ENCODE measurements around the gene CDC42BPG. TPM values are rescaled to one million over a fixed set of nuclear protein-coding genes. Genes with fewer than 3 reads are reported as not detected.

The CDC42BPG gene
- total and polyA plus RNA-seq, 2 experiments from 2014 or later, result not detected

DNA sequence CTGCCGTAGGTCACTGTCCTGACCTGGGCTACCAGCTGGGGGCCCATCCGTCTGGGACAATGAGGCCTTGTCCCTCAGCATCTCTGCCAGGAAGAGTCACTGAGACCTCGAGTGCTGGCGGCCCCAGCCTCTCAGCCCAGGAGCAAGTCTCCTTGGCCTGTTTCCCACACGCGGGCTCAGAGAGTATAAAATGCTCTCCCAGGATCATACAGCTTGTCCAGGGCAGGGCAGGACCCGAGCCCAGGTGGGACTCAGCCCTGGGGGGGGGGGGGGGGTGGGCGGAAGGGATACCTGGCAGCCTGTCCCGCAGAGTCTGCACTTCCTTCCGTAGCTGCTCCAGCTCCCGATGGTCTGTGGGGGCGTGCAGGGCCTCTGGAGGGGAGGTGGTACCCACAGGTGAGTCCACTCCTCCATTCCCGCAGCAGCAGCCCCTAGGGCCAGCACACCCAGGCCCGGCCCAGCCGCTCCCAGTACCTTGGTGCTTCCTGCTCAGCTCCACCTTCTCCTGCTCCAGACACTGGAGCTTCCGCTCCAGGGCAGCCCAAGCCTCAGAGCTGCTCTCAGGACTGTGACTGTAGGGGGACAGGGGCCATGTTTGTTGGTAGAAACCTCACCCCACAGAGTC is 7.9 kb downstream of the CDC42BPG start:
- no peaks in the 10 kb centered on the region for H3K9me3 ChIP-seq (ENCODE audit: low read depth)
- DNase-seq, result no peak
- in situ Hi-C loops (cut with MboI), result no loop called here
- H3F3A ChIP-seq (ENCODE audit: insufficient read depth), result no peaks in the 10 kb centered on the region
- H3K27me3 ChIP-seq (replicated peaks; ENCODE audit: insufficient read depth), result no peaks in the 10 kb centered on the region
- no peak overlapping the region for H2AFZ ChIP-seq
- no peaks in the 10 kb centered on the region for H4K20me1 ChIP-seq (ENCODE audit: insufficient read depth)
- H3K4me3 ChIP-seq, result no peak overlapping the region
- TF ChIP-seq EZH2 (IDR thresholded peaks at IDR 0.05; ENCODE audit: insufficient read depth, poor library complexity, severe bottlenecking) (no peak), EZH2phosphoT487 (IDR thresholded peaks at IDR 0.05; ENCODE audit: insufficient read depth, low read depth) (no peak)
- H3K36me3 ChIP-seq (ENCODE audit: low read depth), result no peaks in the 10 kb centered on the region
- H3K4me2 ChIP-seq (ENCODE audit: unreplicated experiment), result no peak overlapping the region
- H3K9me2 ChIP-seq (ENCODE audit: insufficient read depth), result no peaks in the 10 kb centered on the region
- no peak overlapping the region for H3K9ac ChIP-seq
- no peak overlapping the region for H3K27ac ChIP-seq
- no peaks in the 10 kb centered on the region for H3K79me2 ChIP-seq (ENCODE audit: insufficient read depth)
- 78 to 80% methylated on average over 11 to 16 of the region's 16 CpGs for WGBS, 2 experiments (ENCODE audit: low coverage in 1 of 2, low lambda C conversion rate in 2 of 2, missing lambda C conversion rate in 2 of 2)
- H3K4me1 ChIP-seq (ENCODE audit: insufficient read depth), result no peaks in the 10 kb centered on the region

GRCh38 chr11:64835616-64836447 is 8.6 kb downstream of the CDC42BPG start:
- in situ Hi-C loops (cut with MboI), result no loop called here
- no peak for DNase-seq
- H2AFZ ChIP-seq, result no peak overlapping the region
- H3K27me3 ChIP-seq (replicated peaks; ENCODE audit: insufficient read depth), result no peaks in the 10 kb centered on the region
- no peak overlapping the region for H3K27ac ChIP-seq
- H4K20me1 ChIP-seq (ENCODE audit: insufficient read depth), result no peaks in the 10 kb centered on the region
- TF ChIP-seq EZH2phosphoT487 (IDR thresholded peaks at IDR 0.05; ENCODE audit: insufficient read depth, low read depth) (no peak), EZH2 (IDR thresholded peaks at IDR 0.05; ENCODE audit: insufficient read depth, poor library complexity, severe bottlenecking) (no peak)
- H3K4me3 ChIP-seq, result no peak overlapping the region
- H3K79me2 ChIP-seq (ENCODE audit: insufficient read depth), result no peaks in the 10 kb centered on the region
- no peaks in the 10 kb centered on the region for H3K9me3 ChIP-seq (ENCODE audit: low read depth)
- WGBS, 2 experiments (ENCODE audit: low coverage in 1 of 2, low lambda C conversion rate in 2 of 2, missing lambda C conversion rate in 2 of 2), result 78 to 86% methylated on average over 14 to 17 of the region's 17 CpGs
- no peaks in the 10 kb centered on the region for H3K36me3 ChIP-seq (ENCODE audit: low read depth)
- no peak overlapping the region for H3K4me2 ChIP-seq (ENCODE audit: unreplicated experiment)
- H3K9me2 ChIP-seq (ENCODE audit: insufficient read depth), result no peaks in the 10 kb centered on the region
- H3K9ac ChIP-seq, result no peak overlapping the region
- no peaks in the 10 kb centered on the region for H3K4me1 ChIP-seq (ENCODE audit: insufficient read depth)
- H3F3A ChIP-seq (ENCODE audit: insufficient read depth), result no peaks in the 10 kb centered on the region

GRCh38 chr11:64834723-64835615 is 9.5 kb downstream of the CDC42BPG start:
- no peak overlapping the region for H3K4me2 ChIP-seq (ENCODE audit: unreplicated experiment)
- no peaks in the 10 kb centered on the region for H3K79me2 ChIP-seq (ENCODE audit: insufficient read depth)
- H3K27ac ChIP-seq, result no peak overlapping the region
- no peak overlapping the region for H2AFZ ChIP-seq
- WGBS, 2 experiments (ENCODE audit: low coverage in 1 of 2, low lambda C conversion rate in 2 of 2, missing lambda C conversion rate in 2 of 2), result 65 to 70% methylated on average over 21 to 29 of the region's 29 CpGs
- peak; percentile 58 for DNase-seq
- no peaks in the 10 kb centered on the region for H3K4me1 ChIP-seq (ENCODE audit: insufficient read depth)
- H3F3A ChIP-seq (ENCODE audit: insufficient read depth), result no peaks in the 10 kb centered on the region
- H3K4me3 ChIP-seq, result no peak overlapping the region
- H3K9me3 ChIP-seq (ENCODE audit: low read depth), result no peaks in the 10 kb centered on the region
- no peaks in the 10 kb centered on the region for H3K36me3 ChIP-seq (ENCODE audit: low read depth)
- in situ Hi-C loops (cut with MboI), result no loop called here
- H3K27me3 ChIP-seq (replicated peaks; ENCODE audit: insufficient read depth), result no peaks in the 10 kb centered on the region; the same call in 1 of the 2 replicates
- TF ChIP-seq EZH2phosphoT487 (IDR thresholded peaks at IDR 0.05; ENCODE audit: insufficient read depth, low read depth), result no peak
- TF ChIP-seq EZH2 (IDR thresholded peaks at IDR 0.05; ENCODE audit: insufficient read depth, poor library complexity, severe bottlenecking), result no peak
- no peaks in the 10 kb centered on the region for H3K9me2 ChIP-seq (ENCODE audit: insufficient read depth)
- H4K20me1 ChIP-seq (ENCODE audit: insufficient read depth), result no peaks in the 10 kb centered on the region
- H3K9ac ChIP-seq, result no peak overlapping the region

- H3K4me2 ChIP-seq (ENCODE audit: unreplicated experiment), result no peak overlapping the region
- in situ Hi-C loops (cut with MboI), result no loop called here
- H3K79me2 ChIP-seq (ENCODE audit: insufficient read depth), result no peaks in the 10 kb centered on the region
- H3K9ac ChIP-seq, result no peak overlapping the region
- H3F3A ChIP-seq (ENCODE audit: insufficient read depth), result no peaks in the 10 kb centered on the region
- H3K9me3 ChIP-seq (ENCODE audit: low read depth), result no peaks in the 10 kb centered on the region
- H3K27ac ChIP-seq, result no peak overlapping the region
- no peak overlapping the region for H3K4me3 ChIP-seq
- TF ChIP-seq EZH2 (IDR thresholded peaks at IDR 0.05; ENCODE audit: insufficient read depth, poor library complexity, severe bottlenecking) (no peak), EZH2phosphoT487 (IDR thresholded peaks at IDR 0.05; ENCODE audit: insufficient read depth, low read depth) (no peak)
- H3K9me2 ChIP-seq (ENCODE audit: insufficient read depth), result no peaks in the 10 kb centered on the region
- H3K4me1 ChIP-seq (ENCODE audit: insufficient read depth), result no peaks in the 10 kb centered on the region
- no peaks in the 10 kb centered on the region for H3K36me3 ChIP-seq (ENCODE audit: low read depth)
- no peaks in the 10 kb centered on the region; the same call in 1 of the 2 replicates for H3K27me3 ChIP-seq (replicated peaks; ENCODE audit: insufficient read depth)
- no peak overlapping the region for H2AFZ ChIP-seq
- 92 to 93% methylated on average over 21 of the region's 25 CpGs for WGBS, 2 experiments (ENCODE audit: low coverage in 1 of 2, low lambda C conversion rate in 2 of 2, missing lambda C conversion rate in 2 of 2)
- no peak for DNase-seq
- H4K20me1 ChIP-seq (ENCODE audit: insufficient read depth), result no peaks in the 10 kb centered on the region
Observed at GRCh38 chr11:64834031-64834722, 10.3 kb downstream of the CDC42BPG start.

All from GM23248 (cell line).